ENCODE results near the gene EFEMP2.
"Not testable (repeated sequence)": the region's sequence is repeated elsewhere in the genome, so short reads cannot be mapped to it uniquely, and the experiment has no call there.

The EFEMP2 gene

GRCh38 chr11:65853246-65853979 is 19.2 kb downstream of the EFEMP2 start:
- no peak for DNase-seq

- DNase-seq: no peak
Measured at GRCh38 chr11:65852508-65853245, 19.9 kb downstream of the EFEMP2 start.

GRCh38 chr11:65851811-65852507 is 20.6 kb downstream of the EFEMP2 start:
- no peak for DNase-seq

- DNase-seq: no peak
Measured at GRCh38 chr11:65851083-65851579, 21.5 kb downstream of the EFEMP2 start.

- DNase-seq: no peak
Measured at GRCh38 chr11:65850217-65851082, 22.1 kb downstream of the EFEMP2 start.

- DNase-seq: no peak
Measured at GRCh38 chr11:65849771-65850216, 22.8 kb downstream of the EFEMP2 start.

- no peak for DNase-seq
Measured at GRCh38 chr11:65849366-65849765, 23.2 kb downstream of the EFEMP2 start.

GRCh38 chr11:65848693-65849092 is 23.9 kb downstream of the EFEMP2 start:
- DNase-seq: not testable (repeated sequence)

- DNase-seq: no peak
Measured at GRCh38 chr11:65847746-65848145, 24.9 kb downstream of the EFEMP2 start.

GRCh38 chr11:65844231-65844872 is 28.2 kb downstream of the EFEMP2 start:
- DNase-seq: no peak

GRCh38 chr11:65843811-65844210 is 28.8 kb downstream of the EFEMP2 start:
- DNase-seq: no peak

- DNase-seq: no peak
Measured at GRCh38 chr11:65842144-65842543, 30.5 kb downstream of the EFEMP2 start.

- no peak for DNase-seq
Measured at GRCh38 chr11:65834202-65834601, 38.4 kb downstream of the EFEMP2 start.

- DNase-seq: peak; percentile 95
Measured at GRCh38 chr11:65833297-65834030, 39.1 kb downstream of the EFEMP2 start, which contains the start of gene SNX32. TSS of gene SNX32 (plus strand) at chr11:65833963. CDS start at chr11:65834066, 103 bp downstream.

GRCh38 chr11:65832231-65832630 is 40.4 kb downstream of the EFEMP2 start:
- DNase-seq: not testable (repeated sequence)

GRCh38 chr11:65829459-65829858 is 43.1 kb downstream of the EFEMP2 start:
- no peak for DNase-seq

- no peak for DNase-seq
Measured at GRCh38 chr11:65826984-65827735, 45.4 kb downstream of the EFEMP2 start.

GRCh38 chr11:65822776-65823528 is 49.6 kb downstream of the EFEMP2 start:
- no peak for DNase-seq

GRCh38 chr11:65821107-65821506 is 51.5 kb downstream of the EFEMP2 start:
- DNase-seq: no peak
